ENCODE data around the gene SNRNP40. TPM values are rescaled to one million over a fixed set of nuclear protein-coding genes. Genes with fewer than 3 reads are reported as not detected.

The SNRNP40 gene
- polyA plus RNA-seq, 3 donors: 66.5 to 75.3 (median 74.3) TPM

GRCh38 chr1:31243501-31244286 lies 52.9 kb downstream of the SNRNP40 start:
- no peak for DNase-seq (ENCODE audit: extremely low read depth in 1 of 11, low read depth in 9 of 11, low spot score in 4 of 11)

- no peak for DNase-seq (ENCODE audit: extremely low read depth in 1 of 11, low read depth in 9 of 11, low spot score in 4 of 11)
These were observed 55.3 kb downstream of the SNRNP40 start for GRCh38 chr1:31241321-31241720.

GRCh38 chr1:31239653-31240241 lies 56.8 kb downstream of the SNRNP40 start, which contains the start of gene NKAIN1:
NKAIN1 (minus strand) TSS chr1:31239887; CDS start chr1:31239547, 340 bp downstream.
- DNase-seq (ENCODE audit: extremely low read depth in 1 of 11, low read depth in 9 of 11, low spot score in 4 of 11): peak in 3 of 11 donors; percentile 29 to 33 (median 32)

GRCh38 chr1:31238986-31239613 lies 57.5 kb downstream of the SNRNP40 start:
- peak in 3 of 11 donors; percentile 12 to 36 (median 35) for DNase-seq (ENCODE audit: extremely low read depth in 1 of 11, low read depth in 9 of 11, low spot score in 4 of 11)

GRCh38 chr1:31238612-31238985 lies 58.0 kb downstream of the SNRNP40 start:
- DNase-seq (ENCODE audit: extremely low read depth in 1 of 11, low read depth in 9 of 11, low spot score in 4 of 11): no peak

GRCh38 chr1:31234870-31235269 lies 61.7 kb downstream of the SNRNP40 start:
- no peak for DNase-seq (ENCODE audit: extremely low read depth in 1 of 11, low read depth in 9 of 11, low spot score in 4 of 11)

GRCh38 chr1:31234123-31234708 lies 62.4 kb downstream of the SNRNP40 start:
- no peak for DNase-seq (ENCODE audit: extremely low read depth in 1 of 11, low read depth in 9 of 11, low spot score in 4 of 11)

GRCh38 chr1:31232689-31233088 lies 63.9 kb downstream of the SNRNP40 start:
- no peak for DNase-seq (ENCODE audit: extremely low read depth in 1 of 11, low read depth in 9 of 11, low spot score in 4 of 11)

- DNase-seq (ENCODE audit: extremely low read depth in 1 of 11, low read depth in 9 of 11, low spot score in 4 of 11): no peak
These were observed 64.8 kb downstream of the SNRNP40 start for GRCh38 chr1:31231802-31232201.

- DNase-seq (ENCODE audit: extremely low read depth in 1 of 11, low read depth in 9 of 11, low spot score in 4 of 11): no peak
These were observed 66.2 kb downstream of the SNRNP40 start for GRCh38 chr1:31230378-31230777.

- DNase-seq (ENCODE audit: extremely low read depth in 1 of 11, low read depth in 9 of 11, low spot score in 4 of 11): no peak
These were observed 67.6 kb downstream of the SNRNP40 start for GRCh38 chr1:31228986-31229385.

GRCh38 chr1:31227891-31228568 lies 68.6 kb downstream of the SNRNP40 start:
- DNase-seq (ENCODE audit: extremely low read depth in 1 of 11, low read depth in 9 of 11, low spot score in 4 of 11): peak in 3 of 11 donors; percentile 24 to 45 (median 28)

- no peak for DNase-seq (ENCODE audit: extremely low read depth in 1 of 11, low read depth in 9 of 11, low spot score in 4 of 11)
These were observed 72.5 kb downstream of the SNRNP40 start for GRCh38 chr1:31224068-31224467.

GRCh38 chr1:31222176-31222575 lies 74.4 kb downstream of the SNRNP40 start:
- no peak for DNase-seq (ENCODE audit: extremely low read depth in 1 of 11, low read depth in 9 of 11, low spot score in 4 of 11)

- no peak for DNase-seq (ENCODE audit: extremely low read depth in 1 of 11, low read depth in 9 of 11, low spot score in 4 of 11)
These were observed 75.5 kb downstream of the SNRNP40 start for GRCh38 chr1:31221072-31221471.

- DNase-seq (ENCODE audit: extremely low read depth in 1 of 11, low read depth in 9 of 11, low spot score in 4 of 11): no peak
These were observed 77.1 kb downstream of the SNRNP40 start for GRCh38 chr1:31219489-31219888.

- DNase-seq (ENCODE audit: extremely low read depth in 1 of 11, low read depth in 9 of 11, low spot score in 4 of 11): no peak
These were observed 77.9 kb downstream of the SNRNP40 start for GRCh38 chr1:31218705-31219104.

GRCh38 chr1:31216016-31216415 lies 80.6 kb downstream of the SNRNP40 start:
- DNase-seq (ENCODE audit: extremely low read depth in 1 of 11, low read depth in 9 of 11, low spot score in 4 of 11): peak in 5 of 11 donors; percentile 37 to 70 (median 44)

- DNase-seq (ENCODE audit: extremely low read depth in 1 of 11, low read depth in 9 of 11, low spot score in 4 of 11): no peak
These were observed 81.5 kb downstream of the SNRNP40 start for GRCh38 chr1:31215065-31215570.
